Mucosa of stomach (tissue), 1 donor: ENCODE measurements around the gene KYAT1.
"Not testable (repeated sequence)": the region's sequence is repeated elsewhere in the genome, so short reads cannot be mapped to it uniquely, and the experiment has no call there.

Experiments used
- H3K27me3 ChIP-seq: one replicate; pipeline ENCODE4 v1.7.0; 2013; ENCODE audit warnings: mild to moderate bottlenecking, low read length; ENCODE audit not compliant: control insufficient read depth, insufficient read depth
- H3K36me3 ChIP-seq: one replicate; pipeline ENCODE4 v1.7.0; 2013; ENCODE audit warnings: low read length; ENCODE audit not compliant: control insufficient read depth, insufficient read depth
- H3K4me1 ChIP-seq: one replicate; pipeline ENCODE4 v1.7.0; 2013; ENCODE audit warnings: mild to moderate bottlenecking, low read length; ENCODE audit not compliant: control insufficient read depth, insufficient read depth
- H3K4me3 ChIP-seq: one replicate; pipeline ENCODE4 v1.7.0; 2013; ENCODE audit warnings: low read length
- H3K9ac ChIP-seq: one replicate; pipeline ENCODE4 v1.7.0; 2013; ENCODE audit warnings: mild to moderate bottlenecking, low read length, moderate library complexity
- H3K9me3 ChIP-seq: one replicate; pipeline ENCODE4 v1.7.0; 2013; ENCODE audit warnings: mild to moderate bottlenecking, low read length, moderate library complexity; ENCODE audit not compliant: control insufficient read depth
- donor health status: Pancreatic carcinoma.

Gene KYAT1

DNA sequence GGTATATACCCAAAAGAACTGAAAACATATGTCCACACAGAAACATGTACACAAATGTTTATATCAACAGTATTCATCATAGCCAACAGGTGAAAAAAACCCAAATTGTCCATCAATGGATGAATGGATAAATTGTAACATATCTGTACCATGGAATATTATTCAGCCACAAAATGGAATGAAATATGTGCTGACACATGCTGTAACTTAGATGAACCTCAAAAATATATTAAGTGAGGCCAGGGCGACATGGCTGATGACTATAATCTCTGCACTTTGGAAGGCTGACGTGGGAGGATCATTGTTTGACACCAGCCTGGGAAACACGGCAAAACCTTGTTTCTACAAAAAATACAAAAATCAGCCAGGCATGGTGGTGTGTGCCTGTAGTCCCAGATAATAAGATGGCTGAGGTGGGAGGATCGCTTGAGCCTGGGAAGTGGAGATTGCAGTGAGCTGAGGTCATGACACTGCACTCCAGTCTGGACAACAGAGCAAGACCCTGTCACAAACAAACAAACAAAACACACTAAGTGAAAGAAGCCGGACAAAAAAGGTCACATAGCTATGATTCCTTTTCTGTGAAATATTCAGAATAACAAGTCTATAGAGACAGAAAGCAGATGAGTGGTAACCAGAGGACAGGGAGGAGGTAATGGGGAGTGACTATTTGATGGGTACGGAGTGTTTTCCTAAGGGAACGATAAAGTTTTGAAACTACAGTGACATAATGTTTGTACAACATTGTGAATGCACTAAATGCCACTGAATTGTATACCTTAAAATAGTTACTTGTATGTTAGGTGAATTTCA lies 11.4 kb downstream of the KYAT1 start:
- Histone ChIP-seq H3K36me3 (no peaks in the 10 kb centered on the region), H3K9ac (no peak overlapping the region), H3K9me3 (no peaks in the 10 kb centered on the region), H3K4me1 (no peaks in the 10 kb centered on the region), H3K4me3 (no peak overlapping the region), H3K27me3 (no peaks in the 10 kb centered on the region)

DNA sequence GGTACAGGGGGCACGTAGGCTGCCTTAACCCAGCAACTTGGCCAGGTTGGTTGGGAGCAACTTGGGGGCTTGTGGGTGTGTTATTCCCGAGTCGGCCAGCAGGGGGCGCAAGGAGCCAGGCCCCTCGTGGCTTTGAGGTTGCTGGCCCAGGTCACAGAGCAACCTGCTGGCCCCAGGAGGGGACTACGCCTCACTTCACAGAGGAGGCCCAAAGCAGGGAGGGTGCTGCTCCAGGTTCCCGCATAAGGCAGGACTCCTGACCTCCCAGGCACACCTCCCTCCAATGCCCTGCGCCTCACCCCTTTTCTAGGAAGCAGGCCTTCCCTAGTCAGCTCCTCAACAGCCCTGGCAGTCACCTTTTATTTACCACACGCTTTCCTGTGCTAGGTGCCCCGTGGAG lies 18.1 kb downstream of the KYAT1 start:
- Histone ChIP-seq H3K9me3 (no peaks in the 10 kb centered on the region), H3K4me1 (peaks cover 43% of the 10 kb centered on the region), H3K4me3 (no peak overlapping the region), H3K36me3 (no peaks in the 10 kb centered on the region), H3K27me3 (no peaks in the 10 kb centered on the region), H3K9ac (no peak overlapping the region)

DNA sequence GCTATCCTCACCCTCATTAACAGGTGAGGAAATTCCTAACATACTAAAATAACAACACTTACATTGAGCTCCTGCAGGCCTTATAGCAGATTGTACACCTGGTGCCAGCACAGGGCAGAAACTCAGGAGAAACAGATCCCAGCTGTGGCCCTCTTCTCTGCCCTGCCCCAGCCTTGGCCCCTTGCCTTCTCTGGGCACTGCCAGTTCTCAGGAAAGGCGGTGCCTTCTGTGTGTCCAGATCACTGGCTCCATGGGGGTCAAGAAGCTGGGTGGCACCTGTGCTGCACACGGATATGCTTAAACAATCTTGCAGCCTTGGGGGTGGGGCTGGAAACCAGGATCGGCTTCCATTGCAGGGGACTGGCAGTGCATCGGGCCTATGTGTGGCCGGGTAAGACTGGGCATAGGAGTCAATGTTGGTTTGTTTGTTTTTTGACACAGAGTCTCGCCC lies 19.3 kb downstream of the KYAT1 start:
- no peaks in the 10 kb centered on the region for H3K36me3 ChIP-seq
- H3K9me3 ChIP-seq, result no peaks in the 10 kb centered on the region
- no peak overlapping the region for H3K4me3 ChIP-seq
- no peaks in the 10 kb centered on the region for H3K27me3 ChIP-seq
- peak overlapping the region; percentile 29 for H3K9ac ChIP-seq
- H3K4me1 ChIP-seq, result peaks cover 43% of the 10 kb centered on the region

DNA sequence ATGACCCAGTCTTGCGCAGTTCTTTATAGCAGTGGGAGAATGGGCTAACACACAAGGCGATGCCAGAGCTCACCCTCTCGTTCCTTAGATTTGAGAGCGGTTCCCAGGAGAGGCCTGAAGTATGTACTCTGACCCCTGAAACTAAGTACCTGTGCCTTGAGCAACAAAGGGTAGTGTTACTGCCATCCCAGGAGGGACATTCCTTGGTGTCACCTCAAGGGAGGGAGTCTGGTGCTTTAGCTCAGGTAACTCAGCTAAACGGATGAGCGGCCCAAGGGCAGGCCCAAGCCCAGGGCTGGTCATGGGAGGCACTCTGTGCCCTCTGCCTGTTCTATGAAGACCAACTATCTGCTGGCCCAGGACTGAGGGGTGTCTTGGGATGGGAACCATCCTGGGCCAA lies 20.2 kb downstream of the KYAT1 start:
- Histone ChIP-seq H3K4me3 (no peak overlapping the region), H3K36me3 (no peaks in the 10 kb centered on the region), H3K9ac (no peak overlapping the region), H3K4me1 (peaks cover 43% of the 10 kb centered on the region), H3K27me3 (no peaks in the 10 kb centered on the region), H3K9me3 (no peaks in the 10 kb centered on the region)

DNA sequence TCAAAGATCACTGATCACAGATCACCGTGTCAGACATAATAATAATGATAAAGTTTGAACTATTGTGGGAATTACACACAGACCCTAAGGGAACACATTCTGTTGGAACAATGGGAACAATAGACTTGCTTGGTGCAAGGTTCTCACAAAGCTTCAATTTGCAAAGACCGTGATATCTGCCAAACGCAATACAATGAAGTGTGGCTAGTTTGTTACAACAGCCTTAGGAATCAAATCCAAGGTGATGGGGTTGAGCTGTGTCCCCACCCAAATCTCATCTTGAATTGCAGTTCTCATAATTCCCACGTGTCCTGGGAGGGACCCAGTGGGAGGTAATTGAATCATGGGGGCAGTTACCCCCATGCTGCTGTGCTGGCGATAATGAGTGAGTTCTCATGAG lies 20.8 kb downstream of the KYAT1 start:
- Histone ChIP-seq H3K9me3 (no peaks in the 10 kb centered on the region), H3K9ac (no peak overlapping the region), H3K36me3 (no peaks in the 10 kb centered on the region), H3K4me3 (no peak overlapping the region), H3K4me1 (peaks cover 43% of the 10 kb centered on the region), H3K27me3 (no peaks in the 10 kb centered on the region)

DNA sequence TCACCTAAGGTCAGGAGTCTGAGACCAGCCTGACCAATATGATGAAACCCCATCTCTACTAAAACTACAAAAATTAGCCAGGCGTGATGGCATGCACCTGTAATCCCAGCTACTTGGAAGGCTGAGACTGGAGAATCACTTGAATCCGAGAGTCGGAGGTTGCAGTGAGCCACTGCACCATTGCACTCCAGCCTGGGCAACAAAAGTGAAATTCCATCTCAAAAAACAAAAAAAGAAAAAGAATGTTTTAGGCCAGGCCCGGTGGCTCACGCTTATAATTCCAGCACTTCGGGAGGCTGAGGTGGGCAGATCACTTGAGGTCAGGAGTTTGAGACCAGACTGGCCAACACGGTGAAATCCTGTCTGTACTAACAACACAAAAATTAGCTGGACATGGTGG lies 23.3 kb downstream of the KYAT1 start:
- H3K9me3 ChIP-seq, H3K36me3 ChIP-seq, H3K9ac ChIP-seq, H3K27me3 ChIP-seq, H3K4me3 ChIP-seq: not testable (repeated sequence)
- peaks cover 38% of the 10 kb centered on the region for H3K4me1 ChIP-seq

DNA sequence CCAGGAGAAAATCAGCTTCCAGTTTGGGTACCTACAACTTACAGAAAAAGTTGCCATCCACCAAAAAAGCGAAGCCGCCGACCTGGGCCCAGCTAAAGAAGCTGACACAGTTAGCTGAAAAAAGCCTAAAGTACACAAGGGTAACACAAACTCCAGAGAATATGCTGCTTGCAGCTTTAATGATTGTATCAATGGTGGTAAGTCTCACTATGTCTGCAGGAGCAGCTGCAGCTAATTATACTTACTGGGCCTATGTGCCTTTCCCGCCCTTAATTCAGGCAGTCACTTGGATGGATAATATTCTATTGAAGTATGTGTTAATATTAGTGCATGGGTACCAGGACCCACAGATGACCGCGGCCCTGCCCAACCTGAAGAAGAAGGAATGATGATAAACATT lies 27.3 kb downstream of the KYAT1 start:
- not testable (repeated sequence) for H3K9ac ChIP-seq, H3K9me3 ChIP-seq, H3K4me1 ChIP-seq, H3K36me3 ChIP-seq, H3K4me3 ChIP-seq, H3K27me3 ChIP-seq

DNA sequence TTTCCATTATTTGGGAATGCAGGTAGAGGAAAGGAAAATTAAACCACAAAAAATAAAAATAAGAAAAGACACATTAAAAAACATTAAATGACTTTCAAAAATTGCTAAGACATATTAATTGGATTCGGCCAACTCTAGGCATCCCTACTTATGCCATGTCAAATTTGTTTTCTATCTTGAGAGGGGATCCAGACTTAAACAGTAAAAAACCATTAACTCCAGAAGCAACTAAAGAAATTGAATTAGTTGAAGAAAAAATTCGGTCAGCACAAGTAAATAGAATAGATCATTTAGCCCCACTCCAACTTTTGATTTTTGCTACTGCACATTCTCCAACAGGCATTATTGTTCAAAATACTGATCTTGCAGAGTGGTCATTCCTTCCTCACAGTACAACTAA lies 29.1 kb downstream of the KYAT1 start:
- H3K4me1 ChIP-seq, H3K27me3 ChIP-seq: not testable (repeated sequence)

DNA sequence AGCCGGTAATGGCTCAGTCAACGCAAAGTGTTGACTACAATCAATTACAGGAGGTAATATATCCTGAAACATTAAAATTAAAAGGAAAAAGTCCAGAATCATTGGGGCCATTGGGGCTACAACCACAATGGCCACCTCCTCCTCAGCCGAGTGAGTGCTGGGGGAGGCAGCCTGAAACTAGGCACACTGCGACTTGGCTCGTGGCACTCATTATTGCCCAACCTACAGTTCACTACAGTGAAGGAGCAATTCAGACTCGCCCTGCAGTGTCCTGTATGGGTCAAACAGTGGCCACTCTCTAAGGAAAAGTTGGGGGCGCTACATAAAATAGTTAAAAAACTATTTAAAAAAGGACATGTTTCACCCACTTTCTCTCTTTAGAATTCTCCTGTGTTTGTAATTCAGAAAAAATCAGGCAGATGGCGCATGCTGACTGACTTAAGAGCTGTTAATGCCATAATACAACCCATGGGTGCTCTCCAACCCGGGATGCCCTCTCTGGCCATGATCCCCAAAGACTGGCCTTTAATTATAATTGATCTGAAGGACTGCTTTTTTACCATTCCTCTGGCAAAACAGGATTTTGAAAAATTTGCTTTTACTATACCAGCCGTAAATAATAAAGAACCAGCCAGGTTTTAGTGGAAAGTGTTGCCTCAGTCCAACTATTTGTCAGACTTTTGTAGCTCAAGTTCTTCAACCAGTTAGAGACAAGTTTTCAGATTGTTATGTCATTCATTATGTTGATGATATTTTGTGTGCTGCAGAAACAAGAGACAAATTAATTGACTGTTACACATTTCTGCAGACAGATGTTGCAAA lies 29.8 kb downstream of the KYAT1 start:
- not testable (repeated sequence) for H3K4me1 ChIP-seq, H3K9me3 ChIP-seq

More for the DNA sequence above, 29.1 kb downstream of the KYAT1 start:
- H3K4me3 ChIP-seq, H3K9me3 ChIP-seq, H3K36me3 ChIP-seq, H3K9ac ChIP-seq: not testable (repeated sequence)

DNA sequence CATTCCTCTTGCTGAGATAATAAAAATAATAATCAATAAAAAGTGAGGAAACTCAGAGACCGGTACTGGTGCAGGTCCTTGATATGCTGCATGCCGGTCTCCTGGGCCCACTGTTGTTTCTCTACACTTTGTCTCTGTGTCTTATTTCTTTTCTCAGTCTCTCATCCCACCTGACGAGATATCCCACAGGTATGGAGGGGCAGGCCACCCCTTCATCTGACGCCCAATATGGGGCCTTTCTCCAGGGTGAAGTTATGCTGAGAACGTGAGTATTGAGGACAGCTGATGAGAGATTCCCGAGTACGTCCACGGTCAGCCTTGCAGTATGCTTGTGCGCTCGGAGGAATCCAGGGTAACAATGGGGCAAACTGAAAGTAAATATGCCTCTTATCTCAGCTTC lies 30.7 kb downstream of the KYAT1 start:
- not testable (repeated sequence) for H3K9me3 ChIP-seq, H3K27me3 ChIP-seq, H3K9ac ChIP-seq, H3K4me1 ChIP-seq, H3K4me3 ChIP-seq, H3K36me3 ChIP-seq

More for the DNA sequence above, 29.8 kb downstream of the KYAT1 start:
- not testable (repeated sequence) for H3K9ac ChIP-seq, H3K27me3 ChIP-seq, H3K4me3 ChIP-seq, H3K36me3 ChIP-seq

DNA sequence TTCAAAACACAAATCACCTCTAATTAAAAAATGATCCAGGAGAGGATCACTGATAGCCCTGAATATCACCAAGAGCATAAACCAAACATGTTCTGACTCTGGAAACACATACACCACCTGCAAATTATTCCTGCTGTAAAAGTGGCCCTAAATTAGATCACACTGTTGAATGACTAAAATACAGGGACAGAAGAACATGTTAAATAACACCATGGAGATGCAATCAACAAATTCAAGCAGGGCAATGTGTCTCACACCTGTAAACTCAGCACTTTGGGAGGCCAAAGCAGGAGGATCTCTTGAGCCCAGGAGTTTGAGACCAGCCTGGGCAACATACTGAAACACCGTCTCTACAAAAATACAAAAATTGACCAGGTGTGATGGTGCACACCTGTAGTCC lies 33.9 kb downstream of the KYAT1 start:
- Histone ChIP-seq H3K4me3 (no peak overlapping the region), H3K36me3 (no peaks in the 10 kb centered on the region), H3K9ac (no peak overlapping the region), H3K9me3 (no peaks in the 10 kb centered on the region), H3K27me3 (no peaks in the 10 kb centered on the region), H3K4me1 (peaks cover 6% of the 10 kb centered on the region)

DNA sequence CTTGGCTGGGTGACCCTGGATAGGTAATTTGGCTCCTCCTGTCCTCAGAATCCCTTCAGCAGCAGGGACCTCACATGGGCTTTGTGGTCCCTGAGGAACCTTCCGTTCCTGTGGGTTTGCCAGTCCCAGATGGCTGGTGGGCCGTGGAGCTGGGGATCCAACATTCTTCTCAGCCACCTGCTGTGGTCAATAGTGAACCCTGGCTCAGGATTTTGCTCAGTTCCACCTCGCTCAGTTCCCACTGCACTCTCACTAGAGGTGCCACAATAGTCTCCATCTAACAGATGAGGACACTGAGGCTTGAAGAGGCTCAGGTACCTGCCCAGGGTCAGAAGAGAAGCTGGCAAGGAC lies 35.1 kb downstream of the KYAT1 start:
- Histone ChIP-seq H3K4me3 (no peak overlapping the region), H3K27me3 (no peaks in the 10 kb centered on the region), H3K4me1 (peaks cover 6% of the 10 kb centered on the region), H3K9ac (no peak overlapping the region), H3K36me3 (no peaks in the 10 kb centered on the region), H3K9me3 (no peaks in the 10 kb centered on the region)
